ENCODE measurements around the gene YIPF1. TPM values are rescaled to one million over a fixed set of nuclear protein-coding genes. Genes with fewer than 3 reads are reported as not detected.

Gene YIPF1
- total RNA-seq, 1 donor from 2014 or later = 41.2 TPM

GRCh38 chr1:53934170-53934765, 44.7 kb upstream of the YIPF1 start:
- H2AFZ ChIP-seq (replicated peaks) = no peak overlapping the region
- TF ChIP-seq EZH2 (IDR thresholded peaks at IDR 0.05) (no peak), EZH2phosphoT487 (IDR thresholded peaks at IDR 0.05) (no peak)
- TF ChIP-seq, protein P1, sequence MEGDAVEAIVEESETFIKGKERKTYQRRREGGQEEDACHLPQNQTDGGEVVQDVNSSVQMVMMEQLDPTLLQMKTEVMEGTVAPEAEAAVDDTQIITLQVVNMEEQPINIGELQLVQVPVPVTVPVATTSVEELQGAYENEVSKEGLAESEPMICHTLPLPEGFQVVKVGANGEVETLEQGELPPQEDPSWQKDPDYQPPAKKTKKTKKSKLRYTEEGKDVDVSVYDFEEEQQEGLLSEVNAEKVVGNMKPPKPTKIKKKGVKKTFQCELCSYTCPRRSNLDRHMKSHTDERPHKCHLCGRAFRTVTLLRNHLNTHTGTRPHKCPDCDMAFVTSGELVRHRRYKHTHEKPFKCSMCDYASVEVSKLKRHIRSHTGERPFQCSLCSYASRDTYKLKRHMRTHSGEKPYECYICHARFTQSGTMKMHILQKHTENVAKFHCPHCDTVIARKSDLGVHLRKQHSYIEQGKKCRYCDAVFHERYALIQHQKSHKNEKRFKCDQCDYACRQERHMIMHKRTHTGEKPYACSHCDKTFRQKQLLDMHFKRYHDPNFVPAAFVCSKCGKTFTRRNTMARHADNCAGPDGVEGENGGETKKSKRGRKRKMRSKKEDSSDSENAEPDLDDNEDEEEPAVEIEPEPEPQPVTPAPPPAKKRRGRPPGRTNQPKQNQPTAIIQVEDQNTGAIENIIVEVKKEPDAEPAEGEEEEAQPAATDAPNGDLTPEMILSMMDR (IDR thresholded peaks at IDR 0.05) = no peak
- H3K4me3 ChIP-seq = no peak overlapping the region
- H3K9ac ChIP-seq = no peak overlapping the region
- Mint-ChIP-seq H3K4me3 (no peak overlapping the region), H3K36me3 (peaks cover 39% of the 10 kb centered on the region), H3K27ac (no peak overlapping the region), H3K9me3 (peaks cover 31% of the 10 kb centered on the region), H3K27me3 (ENCODE audit: insufficient read depth, low read depth) (no peaks in the 10 kb centered on the region), H3K4me1 (no peaks in the 10 kb centered on the region)
- no peak overlapping the region for H3K27ac ChIP-seq
- no peaks in the 10 kb centered on the region for H3K27me3 ChIP-seq
- H3K4me2 ChIP-seq = no peak overlapping the region
- DNase-seq (ENCODE audit: low spot score) = no peak
- H3K36me3 ChIP-seq = peaks cover 9% of the 10 kb centered on the region
- peaks cover 12% of the 10 kb centered on the region for H3K9me3 ChIP-seq (ENCODE audit: low read depth)
- H3K4me1 ChIP-seq = no peaks in the 10 kb centered on the region
- no peaks in the 10 kb centered on the region for H3F3A ChIP-seq (ENCODE audit: low read depth)
- H4K20me1 ChIP-seq (ENCODE audit: low read depth) = no peaks in the 10 kb centered on the region
- H3K79me2 ChIP-seq (ENCODE audit: low read depth) = no peaks in the 10 kb centered on the region

GRCh38 chr1:53931523-53931922, 41.9 kb upstream of the YIPF1 start:
- no peaks in the 10 kb centered on the region for H3K4me1 ChIP-seq
- no peak overlapping the region for H3K4me2 ChIP-seq
- no peak overlapping the region for H3K9ac ChIP-seq
- Mint-ChIP-seq H3K4me3 (no peak overlapping the region), H3K27ac (no peak overlapping the region), H3K9me3 (peaks cover 31% of the 10 kb centered on the region), H3K27me3 (ENCODE audit: insufficient read depth, low read depth) (no peaks in the 10 kb centered on the region), H3K36me3 (peaks cover 32% of the 10 kb centered on the region), H3K4me1 (no peaks in the 10 kb centered on the region)
- H3K9me3 ChIP-seq (ENCODE audit: low read depth) = peaks cover 12% of the 10 kb centered on the region
- no peaks in the 10 kb centered on the region for H3F3A ChIP-seq (ENCODE audit: low read depth)
- H2AFZ ChIP-seq (replicated peaks) = no peak overlapping the region
- H4K20me1 ChIP-seq (ENCODE audit: low read depth) = no peaks in the 10 kb centered on the region
- H3K4me3 ChIP-seq = no peak overlapping the region
- H3K79me2 ChIP-seq (ENCODE audit: low read depth) = no peaks in the 10 kb centered on the region
- DNase-seq (ENCODE audit: low spot score) = no peak
- no peaks in the 10 kb centered on the region for H3K27me3 ChIP-seq
- no peak overlapping the region for H3K27ac ChIP-seq
- H3K36me3 ChIP-seq = peaks cover 9% of the 10 kb centered on the region
- TF ChIP-seq EZH2phosphoT487 (IDR thresholded peaks at IDR 0.05) (no peak), EZH2 (IDR thresholded peaks at IDR 0.05) (no peak)
- TF ChIP-seq, protein P1 (IDR thresholded peaks at IDR 0.05) = no peak

DNA sequence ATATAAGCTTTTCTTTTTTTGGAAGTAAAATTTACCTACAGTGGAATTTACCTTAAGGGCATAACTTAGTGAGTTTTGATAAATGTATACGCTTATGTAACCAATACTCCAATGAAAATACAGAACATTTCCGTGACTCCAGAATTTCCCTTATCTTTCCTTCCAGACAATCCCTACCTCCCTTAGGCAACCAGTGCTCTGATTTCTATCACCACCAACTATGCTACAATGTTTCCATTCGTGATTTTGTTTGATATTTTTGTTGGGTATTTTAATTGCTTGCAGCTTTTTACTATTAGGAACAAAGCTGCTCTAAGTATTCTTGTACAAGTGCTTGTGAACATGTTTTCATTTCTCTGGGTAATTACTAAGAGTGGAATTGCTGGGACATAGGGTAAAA, 41.3 kb upstream of the YIPF1 start:
- Mint-ChIP-seq H3K27ac (no peak overlapping the region), H3K27me3 (ENCODE audit: insufficient read depth, low read depth) (no peaks in the 10 kb centered on the region)
- no peaks in the 10 kb centered on the region for H4K20me1 ChIP-seq (ENCODE audit: low read depth)

More for the DNA sequence above, 41.3 kb upstream of the YIPF1 start:
- no peaks in the 10 kb centered on the region for H3F3A ChIP-seq (ENCODE audit: low read depth)
- no peak overlapping the region for H3K9ac ChIP-seq
- H3K79me2 ChIP-seq (ENCODE audit: low read depth) = no peaks in the 10 kb centered on the region
- no peak overlapping the region for H3K27ac ChIP-seq
- Mint-ChIP-seq H3K4me1 (no peaks in the 10 kb centered on the region), H3K9me3 (peaks cover 31% of the 10 kb centered on the region), H3K4me3 (no peak overlapping the region), H3K36me3 (peaks cover 30% of the 10 kb centered on the region)
- H3K36me3 ChIP-seq = peaks cover 9% of the 10 kb centered on the region
- DNase-seq (ENCODE audit: low spot score) = no peak
- no peak overlapping the region for H3K4me3 ChIP-seq
- TF ChIP-seq, protein P1 (IDR thresholded peaks at IDR 0.05) = no peak
- TF ChIP-seq EZH2phosphoT487 (IDR thresholded peaks at IDR 0.05) (no peak), EZH2 (IDR thresholded peaks at IDR 0.05) (no peak)
- no peak overlapping the region for H3K4me2 ChIP-seq
- H3K4me1 ChIP-seq = no peaks in the 10 kb centered on the region
- H2AFZ ChIP-seq (replicated peaks) = no peak overlapping the region
- peaks cover 12% of the 10 kb centered on the region for H3K9me3 ChIP-seq (ENCODE audit: low read depth)
- no peaks in the 10 kb centered on the region for H3K27me3 ChIP-seq
